ENCODE results near the gene SH3GLB2. TPM values are rescaled to one million over a fixed set of nuclear protein-coding genes. Genes with fewer than 3 reads are reported as not detected.

The SH3GLB2 gene
- total and polyA plus RNA-seq, 2 of the 8 experiments (the other 6 are each of a cell fraction or from before 2014, with no cell fraction given) = 52.7 to 79.9 TPM

DNA sequence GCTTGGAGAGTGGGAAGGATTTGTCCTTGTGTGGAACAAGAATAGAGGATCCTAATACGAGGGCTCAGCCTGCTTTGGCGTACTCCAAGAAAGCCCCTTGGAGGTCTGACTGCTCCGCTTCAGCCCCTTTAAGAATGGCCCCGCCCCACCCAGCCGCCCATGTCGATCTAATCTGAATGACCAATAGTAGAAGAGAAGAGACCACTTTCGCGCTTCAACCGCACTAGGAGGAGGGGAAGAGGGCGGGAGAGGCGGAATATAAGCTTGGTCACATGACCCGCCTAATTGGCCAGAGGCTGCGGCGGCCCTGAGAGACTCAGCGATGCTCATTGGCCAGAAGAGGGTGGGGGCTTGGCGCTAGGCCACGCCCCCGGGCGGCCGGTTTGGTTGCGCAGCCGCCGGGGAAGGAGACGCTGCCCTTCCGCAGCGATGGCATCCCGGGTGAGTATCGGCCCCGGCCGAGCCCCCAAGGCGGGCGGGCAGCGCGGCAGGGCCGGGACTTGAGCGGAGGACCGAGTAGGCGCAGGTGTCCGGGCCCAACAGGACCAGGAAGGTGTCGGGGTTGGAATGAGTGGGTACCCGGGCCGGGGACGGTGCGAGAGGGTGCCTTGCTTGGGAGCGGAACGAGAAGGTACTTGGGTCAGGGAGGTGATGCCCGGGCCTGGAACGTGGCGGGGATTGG is 8.3 kb upstream of the SH3GLB2 start, which contains the start of gene MIGA2 (continued):
- TF ChIP-seq TBP (IDR thresholded peaks at IDR 0.05; ENCODE audit: low read depth, low read length) = peak; percentile 81
- TF ChIP-seq POLR2A (IDR thresholded peaks at IDR 0.05; ENCODE audit: control extremely low read depth in 1 of 2, low read depth in 2 of 2, low read length in 2 of 2) = peak in 1 of 2 experiments; percentile 85; a peak in 2 of 3 replicates
- TF ChIP-seq CHD2 (IDR thresholded peaks at IDR 0.05; ENCODE audit: low read length) = 0 out of 2 replicates have a peak, but pooled peaks have one; percentile 13
- peak; percentile 63; the same call in 1 of the 2 replicates for TF ChIP-seq YY1 (IDR thresholded peaks at IDR 0.05; ENCODE audit: low read depth, low read length)
- TF ChIP-seq, protein P1, sequence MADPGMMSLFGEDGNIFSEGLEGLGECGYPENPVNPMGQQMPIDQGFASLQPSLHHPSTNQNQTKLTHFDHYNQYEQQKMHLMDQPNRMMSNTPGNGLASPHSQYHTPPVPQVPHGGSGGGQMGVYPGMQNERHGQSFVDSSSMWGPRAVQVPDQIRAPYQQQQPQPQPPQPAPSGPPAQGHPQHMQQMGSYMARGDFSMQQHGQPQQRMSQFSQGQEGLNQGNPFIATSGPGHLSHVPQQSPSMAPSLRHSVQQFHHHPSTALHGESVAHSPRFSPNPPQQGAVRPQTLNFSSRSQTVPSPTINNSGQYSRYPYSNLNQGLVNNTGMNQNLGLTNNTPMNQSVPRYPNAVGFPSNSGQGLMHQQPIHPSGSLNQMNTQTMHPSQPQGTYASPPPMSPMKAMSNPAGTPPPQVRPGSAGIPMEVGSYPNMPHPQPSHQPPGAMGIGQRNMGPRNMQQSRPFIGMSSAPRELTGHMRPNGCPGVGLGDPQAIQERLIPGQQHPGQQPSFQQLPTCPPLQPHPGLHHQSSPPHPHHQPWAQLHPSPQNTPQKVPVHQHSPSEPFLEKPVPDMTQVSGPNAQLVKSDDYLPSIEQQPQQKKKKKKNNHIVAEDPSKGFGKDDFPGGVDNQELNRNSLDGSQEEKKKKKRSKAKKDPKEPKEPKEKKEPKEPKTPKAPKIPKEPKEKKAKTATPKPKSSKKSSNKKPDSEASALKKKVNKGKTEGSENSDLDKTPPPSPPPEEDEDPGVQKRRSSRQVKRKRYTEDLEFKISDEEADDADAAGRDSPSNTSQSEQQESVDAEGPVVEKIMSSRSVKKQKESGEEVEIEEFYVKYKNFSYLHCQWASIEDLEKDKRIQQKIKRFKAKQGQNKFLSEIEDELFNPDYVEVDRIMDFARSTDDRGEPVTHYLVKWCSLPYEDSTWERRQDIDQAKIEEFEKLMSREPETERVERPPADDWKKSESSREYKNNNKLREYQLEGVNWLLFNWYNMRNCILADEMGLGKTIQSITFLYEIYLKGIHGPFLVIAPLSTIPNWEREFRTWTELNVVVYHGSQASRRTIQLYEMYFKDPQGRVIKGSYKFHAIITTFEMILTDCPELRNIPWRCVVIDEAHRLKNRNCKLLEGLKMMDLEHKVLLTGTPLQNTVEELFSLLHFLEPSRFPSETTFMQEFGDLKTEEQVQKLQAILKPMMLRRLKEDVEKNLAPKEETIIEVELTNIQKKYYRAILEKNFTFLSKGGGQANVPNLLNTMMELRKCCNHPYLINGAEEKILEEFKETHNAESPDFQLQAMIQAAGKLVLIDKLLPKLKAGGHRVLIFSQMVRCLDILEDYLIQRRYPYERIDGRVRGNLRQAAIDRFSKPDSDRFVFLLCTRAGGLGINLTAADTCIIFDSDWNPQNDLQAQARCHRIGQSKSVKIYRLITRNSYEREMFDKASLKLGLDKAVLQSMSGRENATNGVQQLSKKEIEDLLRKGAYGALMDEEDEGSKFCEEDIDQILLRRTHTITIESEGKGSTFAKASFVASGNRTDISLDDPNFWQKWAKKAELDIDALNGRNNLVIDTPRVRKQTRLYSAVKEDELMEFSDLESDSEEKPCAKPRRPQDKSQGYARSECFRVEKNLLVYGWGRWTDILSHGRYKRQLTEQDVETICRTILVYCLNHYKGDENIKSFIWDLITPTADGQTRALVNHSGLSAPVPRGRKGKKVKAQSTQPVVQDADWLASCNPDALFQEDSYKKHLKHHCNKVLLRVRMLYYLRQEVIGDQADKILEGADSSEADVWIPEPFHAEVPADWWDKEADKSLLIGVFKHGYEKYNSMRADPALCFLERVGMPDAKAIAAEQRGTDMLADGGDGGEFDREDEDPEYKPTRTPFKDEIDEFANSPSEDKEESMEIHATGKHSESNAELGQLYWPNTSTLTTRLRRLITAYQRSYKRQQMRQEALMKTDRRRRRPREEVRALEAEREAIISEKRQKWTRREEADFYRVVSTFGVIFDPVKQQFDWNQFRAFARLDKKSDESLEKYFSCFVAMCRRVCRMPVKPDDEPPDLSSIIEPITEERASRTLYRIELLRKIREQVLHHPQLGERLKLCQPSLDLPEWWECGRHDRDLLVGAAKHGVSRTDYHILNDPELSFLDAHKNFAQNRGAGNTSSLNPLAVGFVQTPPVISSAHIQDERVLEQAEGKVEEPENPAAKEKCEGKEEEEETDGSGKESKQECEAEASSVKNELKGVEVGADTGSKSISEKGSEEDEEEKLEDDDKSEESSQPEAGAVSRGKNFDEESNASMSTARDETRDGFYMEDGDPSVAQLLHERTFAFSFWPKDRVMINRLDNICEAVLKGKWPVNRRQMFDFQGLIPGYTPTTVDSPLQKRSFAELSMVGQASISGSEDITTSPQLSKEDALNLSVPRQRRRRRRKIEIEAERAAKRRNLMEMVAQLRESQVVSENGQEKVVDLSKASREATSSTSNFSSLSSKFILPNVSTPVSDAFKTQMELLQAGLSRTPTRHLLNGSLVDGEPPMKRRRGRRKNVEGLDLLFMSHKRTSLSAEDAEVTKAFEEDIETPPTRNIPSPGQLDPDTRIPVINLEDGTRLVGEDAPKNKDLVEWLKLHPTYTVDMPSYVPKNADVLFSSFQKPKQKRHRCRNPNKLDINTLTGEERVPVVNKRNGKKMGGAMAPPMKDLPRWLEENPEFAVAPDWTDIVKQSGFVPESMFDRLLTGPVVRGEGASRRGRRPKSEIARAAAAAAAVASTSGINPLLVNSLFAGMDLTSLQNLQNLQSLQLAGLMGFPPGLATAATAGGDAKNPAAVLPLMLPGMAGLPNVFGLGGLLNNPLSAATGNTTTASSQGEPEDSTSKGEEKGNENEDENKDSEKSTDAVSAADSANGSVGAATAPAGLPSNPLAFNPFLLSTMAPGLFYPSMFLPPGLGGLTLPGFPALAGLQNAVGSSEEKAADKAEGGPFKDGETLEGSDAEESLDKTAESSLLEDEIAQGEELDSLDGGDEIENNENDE (IDR thresholded peaks at IDR 0.05; ENCODE audit: insufficient replicate concordance, low read length) = no peak
